Activated T-cell treated with anti-CD3 and anti-CD28 coated beads for 24 hours (primary cell): ENCODE measurements around the gene RPS6KB1.
"Not testable (repeated sequence)": the region's sequence is repeated elsewhere in the genome, so short reads cannot be mapped to it uniquely, and the experiment has no call there.

Experiments
- DNase-seq: peaks from one replicate; pipeline ENCODE4 v3.0.0-alpha.2; 2020; ENCODE audit warnings: low read depth

The RPS6KB1 gene

DNA sequence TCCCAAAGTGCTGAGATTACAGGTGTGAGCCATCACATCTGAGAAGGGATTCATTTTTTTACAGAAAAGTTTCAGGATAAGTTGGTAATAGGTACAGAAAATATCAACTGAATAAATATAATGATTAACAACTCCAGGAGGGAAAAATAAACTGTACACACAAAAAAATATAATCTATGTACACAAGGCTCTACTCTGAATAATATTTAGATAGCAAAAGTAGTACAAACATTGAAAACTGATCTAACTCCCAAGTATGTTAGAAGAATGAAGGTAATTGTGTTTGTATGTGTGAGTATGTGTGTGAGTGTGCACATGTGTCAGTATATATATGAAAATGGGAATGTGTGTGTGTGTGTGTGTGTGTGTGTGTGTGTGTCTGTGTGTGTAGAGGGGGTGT, 20.6 kb upstream of the RPS6KB1 start:
- DNase-seq = no peak

DNA sequence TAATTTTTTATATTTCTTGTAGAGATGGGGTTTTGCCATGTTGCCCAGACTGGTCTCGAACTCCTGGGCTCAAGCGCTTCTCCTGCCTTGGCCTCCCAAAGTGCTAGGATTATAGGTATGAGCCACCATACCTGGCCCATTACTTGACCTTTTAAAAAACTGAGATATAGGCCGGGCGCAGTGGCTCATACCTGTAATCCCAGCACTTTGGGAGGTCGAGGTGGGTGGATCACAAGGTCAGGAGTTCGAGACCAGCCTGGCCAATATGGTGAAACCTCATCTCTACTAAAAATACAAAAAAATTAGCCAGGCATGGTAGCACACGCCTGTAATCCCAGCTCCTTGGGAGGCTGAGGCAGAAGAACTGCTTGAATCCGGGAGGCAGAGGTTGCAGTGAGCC, 19.5 kb upstream of the RPS6KB1 start:
- DNase-seq = not testable (repeated sequence)

DNA sequence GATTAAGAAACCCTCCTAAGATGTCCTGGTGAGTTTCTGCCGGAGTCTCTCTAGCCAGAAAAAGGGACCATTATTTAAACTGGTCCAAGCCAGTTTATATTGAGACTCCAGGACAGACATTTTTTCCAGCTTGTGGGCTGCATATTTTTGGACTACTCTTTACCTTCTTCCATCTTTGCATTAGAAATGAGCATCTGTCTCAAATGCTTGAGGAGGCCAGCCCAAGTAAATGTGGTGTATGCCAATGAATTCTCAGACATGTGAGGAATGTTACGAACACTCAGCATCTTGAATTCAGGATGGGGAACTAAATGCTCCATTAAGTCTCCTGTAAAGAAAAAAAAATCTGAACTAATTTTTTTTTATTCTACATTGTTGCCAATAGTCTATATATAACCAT, 18.5 kb upstream of the RPS6KB1 start:
- no peak for DNase-seq

DNA sequence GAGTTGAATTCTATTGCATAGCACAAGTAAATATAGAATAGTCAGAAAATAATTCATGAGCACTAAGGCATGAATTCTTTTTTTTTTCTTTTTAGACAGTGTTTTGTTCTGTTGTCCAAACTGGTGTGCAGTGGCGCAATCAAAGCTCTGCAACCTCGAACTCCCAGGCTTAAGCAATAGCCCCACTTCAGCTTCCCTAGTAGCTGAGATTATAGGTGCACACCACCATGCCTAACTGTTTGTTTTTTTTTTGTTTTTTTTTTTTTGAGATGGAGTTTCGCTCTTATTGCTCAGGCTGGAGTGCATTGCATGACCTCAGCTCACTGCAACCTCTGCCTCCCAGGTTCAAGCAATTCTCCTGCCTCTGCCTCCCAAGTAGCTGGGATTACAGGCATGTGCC, 16.8 kb upstream of the RPS6KB1 start:
- no peak for DNase-seq

DNA sequence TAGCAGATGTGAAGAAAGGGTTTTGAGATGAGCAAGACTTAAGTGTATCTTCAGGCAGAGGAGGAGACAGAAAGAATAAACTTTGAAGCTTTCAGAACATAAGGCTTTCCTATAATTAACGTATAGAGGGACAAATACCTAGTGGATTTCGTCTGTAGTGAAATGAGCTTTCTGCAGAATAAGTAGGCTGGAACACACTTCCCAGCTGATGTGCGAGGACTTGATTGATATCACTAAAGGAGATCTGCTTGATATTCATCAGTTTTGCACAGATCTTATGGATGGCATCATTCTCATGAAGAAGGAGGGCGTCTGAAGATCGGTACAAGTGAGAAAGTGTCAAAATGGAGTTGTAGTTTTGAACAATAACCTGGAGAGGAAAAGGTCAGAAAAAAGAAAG, 15.0 kb upstream of the RPS6KB1 start:
- DNase-seq = no peak

DNA sequence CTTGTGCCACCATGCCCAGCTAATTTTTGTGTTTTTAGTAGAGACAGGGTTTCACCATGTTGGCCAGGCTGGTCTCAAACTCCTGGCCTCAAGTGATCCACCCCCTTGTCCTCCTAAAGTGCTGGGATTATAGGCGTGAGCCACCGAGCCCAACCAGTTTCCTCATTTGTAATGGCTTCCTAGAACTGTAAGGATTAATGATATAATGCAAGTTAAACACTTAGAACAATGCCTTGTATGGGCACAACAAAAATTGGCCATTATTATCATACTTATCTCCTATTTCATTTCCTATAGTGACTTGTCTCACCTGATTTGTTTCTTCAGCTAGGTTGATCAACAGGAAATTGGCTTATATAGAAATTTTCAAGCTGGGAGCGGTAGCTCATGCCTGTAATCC, 14.3 kb upstream of the RPS6KB1 start:
- DNase-seq = no peak

DNA sequence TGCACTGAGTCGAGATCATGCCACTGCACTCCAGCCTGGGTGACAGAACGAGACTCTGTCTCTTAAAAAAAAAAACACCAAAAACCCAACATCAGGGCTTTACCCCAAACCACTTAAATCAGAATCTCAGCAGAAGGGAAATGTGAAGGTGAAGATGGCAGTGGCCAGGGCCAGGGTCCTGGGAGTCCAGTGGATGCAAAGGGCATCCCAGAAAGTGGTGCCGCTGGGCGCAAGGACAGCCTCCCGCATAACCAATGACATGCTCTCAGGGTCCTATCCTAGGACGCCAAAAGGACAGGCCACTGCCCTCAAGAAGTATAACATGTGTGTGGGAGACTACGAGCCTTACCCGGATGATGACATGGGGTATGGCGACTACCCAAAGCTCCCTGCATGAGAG, 8.1 kb upstream of the RPS6KB1 start:
- DNase-seq = no peak

DNA sequence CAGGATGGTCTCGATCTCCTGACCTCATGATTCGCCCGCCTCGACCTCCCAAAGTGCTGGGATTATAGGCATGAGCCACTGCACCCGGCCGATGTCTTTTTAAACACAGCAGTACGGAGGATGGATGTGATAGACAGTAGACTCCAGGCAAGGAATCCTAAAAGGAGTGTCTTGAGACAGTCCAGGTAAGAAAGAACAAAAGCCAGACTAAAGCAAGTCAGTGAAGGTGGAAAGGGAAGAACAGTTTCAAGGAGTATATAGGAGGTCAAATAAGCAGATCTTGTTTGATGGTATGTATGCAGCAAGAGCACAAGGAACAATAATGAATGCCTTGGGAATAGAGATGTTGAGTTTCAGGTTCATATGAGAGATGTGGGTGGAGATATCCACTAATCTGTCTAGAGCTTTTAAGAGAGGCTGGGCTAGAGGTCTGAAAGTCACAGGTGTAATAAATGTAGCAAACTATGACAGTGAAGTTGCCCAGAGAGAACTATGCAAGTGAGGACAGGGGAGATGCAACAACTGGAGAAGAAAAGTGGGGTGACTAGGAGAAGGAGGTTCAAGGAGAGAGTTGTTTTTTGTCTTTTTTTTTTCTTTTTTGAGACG, 4.7 kb upstream of the RPS6KB1 start:
- no peak for DNase-seq

DNA sequence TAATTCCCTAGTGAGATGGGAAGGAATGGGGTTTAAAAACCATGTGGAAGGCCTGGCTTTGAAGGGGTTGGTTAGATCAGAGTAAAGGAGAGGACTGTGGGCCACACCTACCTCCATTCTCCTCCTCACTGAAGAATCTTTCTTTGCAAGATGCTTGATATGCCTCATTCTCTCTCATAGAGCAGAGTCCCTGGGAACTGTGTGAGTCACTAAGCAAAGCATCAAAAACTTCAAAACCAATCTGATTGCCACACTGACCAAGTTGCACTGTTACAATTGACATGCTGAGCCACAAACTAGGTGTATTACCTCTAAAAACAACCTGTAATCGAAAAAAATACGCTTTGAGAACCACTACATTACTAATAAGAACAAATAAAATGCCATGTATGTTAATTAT, 2.2 kb upstream of the RPS6KB1 start:
- no peak for DNase-seq

DNA sequence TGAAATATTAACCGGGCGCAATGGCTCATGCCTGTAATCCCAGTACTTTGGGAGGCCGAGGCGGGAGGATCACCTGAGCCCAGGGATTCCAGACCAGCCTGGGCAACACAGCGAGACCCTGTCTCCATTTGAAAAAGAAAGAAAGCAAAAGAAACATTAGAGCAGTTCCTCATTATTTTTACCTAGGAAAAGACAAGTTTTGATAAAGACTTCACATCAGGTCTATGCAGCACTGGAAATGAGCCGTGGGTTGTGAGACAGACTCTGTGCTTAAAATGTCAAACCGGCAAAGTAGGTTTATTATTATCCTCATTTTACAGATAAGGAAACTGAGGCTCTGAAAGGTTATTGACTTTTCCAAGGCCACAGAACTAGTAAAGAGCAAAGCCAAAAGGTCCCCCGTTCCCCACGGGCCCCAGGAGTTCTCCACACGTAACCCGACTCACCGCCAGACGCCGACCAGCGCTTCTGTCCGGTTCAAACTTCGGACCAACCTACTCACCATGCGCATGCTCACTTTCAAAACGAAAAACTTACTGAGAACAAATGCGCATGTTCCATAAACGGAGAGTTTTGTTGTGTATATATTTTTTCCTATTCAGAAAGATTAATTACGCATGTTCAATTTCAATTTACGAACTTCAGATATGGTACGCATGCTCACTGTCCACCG, 534 bp upstream of the RPS6KB1 start:
- DNase-seq = no peak

DNA sequence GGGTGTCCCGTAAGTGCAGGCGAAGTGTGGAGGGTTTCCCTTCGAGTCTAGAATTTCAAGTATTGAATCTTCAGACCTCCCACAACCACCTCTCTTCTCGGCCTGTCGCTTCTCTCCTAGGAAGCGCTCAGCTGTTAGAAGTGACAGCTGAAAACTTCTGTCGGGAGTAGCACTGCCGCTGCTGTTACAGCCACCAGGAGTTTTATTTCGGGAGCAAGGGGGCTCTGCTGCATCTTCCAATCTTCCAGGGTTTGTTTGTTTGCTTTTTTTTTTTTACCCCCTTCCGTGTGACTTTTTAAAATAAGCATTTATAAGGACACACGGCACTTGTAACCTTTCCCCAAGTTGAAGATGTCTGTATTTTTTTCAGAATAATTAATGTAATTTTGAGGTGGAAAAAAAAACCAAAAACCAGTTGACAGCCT, 767 bp downstream of the RPS6KB1 start:
- DNase-seq = peak; percentile 11

DNA sequence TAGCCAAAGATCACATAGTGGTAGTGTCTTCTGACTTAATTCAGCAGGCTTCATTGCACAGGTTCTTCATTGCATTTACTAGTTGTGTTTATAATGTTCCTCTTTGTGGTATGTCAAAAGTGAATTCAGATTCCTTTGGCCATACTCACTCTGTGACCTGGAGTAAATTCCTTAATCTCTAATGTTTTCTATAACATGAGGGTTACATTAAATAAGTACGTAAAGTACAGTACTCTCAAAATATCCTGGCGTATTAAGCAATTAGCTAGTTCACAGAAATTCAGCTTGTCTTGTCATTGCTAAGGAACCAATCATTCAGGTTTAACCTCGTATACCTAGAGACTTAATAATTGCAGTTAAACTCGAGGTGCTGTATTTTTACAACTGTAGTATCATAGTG, 4.2 kb downstream of the RPS6KB1 start:
- no peak for DNase-seq

DNA sequence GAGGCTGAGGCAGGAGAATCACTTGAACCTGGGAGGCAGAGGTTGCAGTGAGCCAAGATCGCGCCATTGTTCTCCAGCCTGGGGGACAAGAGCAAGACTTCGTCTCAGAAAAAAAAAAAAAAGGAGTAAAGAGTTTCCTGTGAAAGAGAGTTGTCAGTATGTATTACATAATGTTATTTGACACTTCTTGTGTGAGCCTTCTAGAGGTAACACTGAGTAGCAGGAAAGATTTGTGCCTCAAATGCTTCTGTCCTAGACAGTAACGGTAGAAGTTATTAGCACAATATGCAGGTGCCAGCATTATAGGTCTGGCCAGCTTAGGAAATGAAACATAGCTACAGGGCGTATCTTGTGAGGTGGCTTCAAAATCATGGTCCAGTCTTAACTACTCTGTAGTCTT, 6.2 kb downstream of the RPS6KB1 start:
- no peak for DNase-seq

DNA sequence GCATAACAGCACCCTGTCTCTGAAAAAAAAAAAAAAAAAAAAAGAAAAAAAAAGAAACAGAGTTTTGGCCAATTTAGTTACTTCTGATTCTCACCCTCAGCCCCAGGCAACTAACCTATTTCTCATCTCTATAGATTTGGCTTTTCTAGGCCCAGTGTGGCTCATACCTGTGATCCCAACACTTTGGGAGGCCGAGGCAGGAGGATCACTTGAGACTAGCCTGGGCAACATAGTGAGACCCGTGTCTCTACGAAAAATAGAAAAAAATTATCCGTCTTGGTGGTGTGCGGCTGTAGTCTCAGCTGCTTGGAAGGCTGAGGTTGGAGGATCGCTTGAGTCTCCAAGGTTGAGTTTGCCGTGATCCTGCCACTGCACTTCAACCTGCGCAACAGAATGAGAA, 8.7 kb downstream of the RPS6KB1 start:
- no peak for DNase-seq

DNA sequence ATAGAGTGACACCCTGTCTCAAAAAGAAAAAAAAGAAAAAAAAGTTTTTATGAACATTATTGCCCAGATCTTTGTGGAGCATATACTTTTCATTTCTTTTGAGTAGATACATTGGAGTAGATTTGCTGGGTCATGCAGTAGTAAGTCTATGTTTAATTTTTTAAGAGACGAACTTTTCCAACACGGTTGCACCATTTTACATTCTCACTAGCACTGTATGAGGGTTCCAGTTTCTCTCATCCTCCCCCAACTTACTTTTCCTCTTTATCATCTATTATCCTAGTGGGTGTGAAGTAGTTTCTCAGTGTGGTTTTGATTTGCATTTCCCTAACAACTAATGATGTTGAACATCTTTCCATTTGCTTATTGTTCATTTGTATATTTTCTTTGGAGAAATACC, 10.5 kb downstream of the RPS6KB1 start:
- no peak for DNase-seq

DNA sequence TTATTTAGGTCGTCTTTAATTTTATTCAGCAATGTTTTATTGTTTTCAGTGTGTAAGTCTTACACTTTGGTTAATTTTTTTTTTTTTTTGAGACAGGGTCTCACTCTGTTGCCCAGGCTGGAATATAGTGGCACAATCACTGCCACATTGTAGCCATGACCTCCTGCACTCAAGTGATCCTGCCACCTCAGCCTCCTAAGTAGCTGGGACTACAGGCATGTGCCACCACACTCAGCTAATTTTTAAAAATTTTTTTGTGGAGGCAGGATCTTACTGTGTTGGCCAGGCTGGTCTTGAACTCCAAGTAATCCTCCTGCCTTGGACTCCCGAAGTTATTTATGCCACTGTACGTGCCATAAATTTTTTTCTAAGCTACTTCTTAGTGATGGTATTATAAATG, 14.5 kb downstream of the RPS6KB1 start:
- DNase-seq = no peak

DNA sequence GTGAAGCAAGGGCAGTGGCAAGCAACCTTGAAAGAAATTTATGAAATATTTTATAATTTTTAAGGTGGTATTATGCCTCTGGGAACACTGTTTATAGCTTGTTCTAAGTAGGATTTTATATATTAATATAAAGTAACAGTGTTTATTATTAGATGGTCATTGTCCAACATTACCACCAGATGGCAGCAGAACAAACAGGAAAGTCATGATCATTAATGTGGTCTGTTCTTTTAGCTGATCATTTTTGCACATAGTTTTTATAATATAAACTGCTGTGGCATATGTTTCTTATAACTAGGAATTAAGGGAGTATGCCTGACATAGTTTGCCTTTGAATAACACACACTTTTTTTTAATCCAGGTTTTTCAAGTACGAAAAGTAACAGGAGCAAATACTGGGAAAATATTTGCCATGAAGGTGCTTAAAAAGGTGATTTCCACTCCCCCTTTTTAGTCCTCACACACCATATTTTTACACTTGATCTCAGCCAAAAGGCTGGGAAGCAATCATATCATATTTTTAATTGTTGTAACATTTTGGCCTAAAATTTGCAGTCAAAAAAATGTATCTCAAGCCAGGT, 21.4 kb downstream of the RPS6KB1 start:
- DNase-seq = no peak

DNA sequence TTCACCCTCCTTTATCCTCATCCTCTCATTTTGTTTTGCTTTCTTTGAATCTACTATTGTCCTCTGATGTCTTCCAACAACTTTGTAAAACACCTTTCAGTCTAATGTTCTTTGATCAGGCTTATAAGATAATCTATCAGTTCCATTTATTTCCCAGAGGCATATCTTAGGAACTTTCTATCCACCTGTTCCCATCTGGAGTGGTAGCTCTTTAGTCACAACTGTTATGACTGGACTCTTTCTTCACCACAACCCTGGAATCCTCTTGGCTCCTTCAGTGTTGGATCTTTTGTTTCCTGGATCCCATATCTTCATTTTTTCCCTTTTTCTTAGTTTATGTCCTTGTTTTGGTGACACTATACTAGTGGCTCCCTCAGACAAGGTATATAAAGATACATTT, 23.5 kb downstream of the RPS6KB1 start:
- DNase-seq = no peak

DNA sequence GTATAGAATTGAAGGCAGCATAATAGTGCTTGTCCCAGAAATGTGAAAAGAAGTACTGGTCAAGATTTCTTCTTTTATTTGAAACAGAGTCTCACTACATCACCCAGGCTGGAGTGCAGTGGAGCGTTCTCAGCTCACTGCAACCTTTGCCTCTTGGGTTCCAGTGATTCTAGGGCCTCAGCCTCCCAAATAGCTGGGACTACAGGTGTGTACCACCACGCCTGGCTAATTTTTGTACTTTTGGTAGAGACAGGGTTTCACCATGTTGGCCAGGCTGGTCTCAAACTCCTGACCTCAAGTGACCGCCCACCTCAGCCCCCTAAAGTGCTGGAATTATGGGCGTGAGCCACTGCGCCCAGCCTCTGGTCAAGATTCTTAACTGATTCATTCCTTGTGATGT, 27.7 kb downstream of the RPS6KB1 start:
- not testable (repeated sequence) for DNase-seq

DNA sequence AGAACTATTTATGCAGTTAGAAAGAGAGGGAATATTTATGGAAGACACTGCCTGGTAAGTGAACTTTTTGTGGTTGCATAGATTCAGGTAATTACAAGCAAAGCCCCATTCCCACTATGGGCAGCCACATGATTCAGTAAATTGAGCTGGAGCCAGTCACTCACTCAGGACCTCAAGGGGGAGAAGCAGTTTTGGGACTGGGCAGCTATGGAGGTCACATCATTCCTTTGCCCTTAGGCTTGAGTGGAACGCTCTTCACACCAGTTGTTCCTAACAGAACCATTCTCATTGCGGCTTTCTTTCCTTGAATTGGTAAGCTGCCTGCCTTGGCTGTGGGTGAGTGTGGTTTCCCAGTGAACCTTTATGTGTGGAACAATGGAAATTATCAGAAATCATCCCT, 37.2 kb downstream of the RPS6KB1 start:
- not testable (repeated sequence) for DNase-seq

DNA sequence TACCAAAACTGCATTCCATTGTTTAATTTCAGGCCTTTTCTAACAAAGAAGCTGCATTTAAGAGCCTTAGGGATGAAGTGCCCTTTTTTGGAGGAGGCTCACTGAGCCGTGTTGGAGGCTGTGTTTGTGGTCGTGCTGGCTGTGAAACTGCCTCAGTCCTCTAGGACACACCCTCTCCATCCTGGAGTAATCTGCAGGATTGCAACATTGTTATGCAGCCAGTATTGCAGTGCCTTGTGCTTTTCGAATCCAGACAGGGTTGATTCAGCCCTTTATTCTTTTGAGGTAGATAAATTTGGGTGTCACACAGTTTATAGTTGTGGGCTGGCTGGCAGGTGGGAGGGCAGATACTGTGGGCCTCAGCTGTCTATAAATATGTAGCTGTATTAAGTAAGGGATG, 37.8 kb downstream of the RPS6KB1 start:
- DNase-seq = not testable (repeated sequence)

DNA sequence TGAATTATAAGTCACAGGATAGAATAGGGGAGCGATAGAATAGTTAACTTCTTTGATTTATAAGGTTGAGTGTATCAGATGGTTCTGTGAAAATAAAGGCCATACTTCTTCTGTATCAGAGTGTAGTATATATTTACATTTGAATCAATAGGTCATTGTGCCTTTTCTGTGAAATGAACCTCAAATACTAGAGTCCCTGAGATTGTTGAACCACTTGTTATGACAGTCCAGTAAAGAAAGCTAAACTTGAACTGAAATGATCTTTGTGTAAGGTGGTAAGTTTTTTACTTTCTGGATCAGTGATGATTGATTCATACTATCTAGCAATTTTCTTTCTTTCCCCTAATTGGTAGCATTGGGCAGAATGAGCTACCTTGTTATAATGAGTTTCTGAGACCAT, 40.4 kb downstream of the RPS6KB1 start:
- not testable (repeated sequence) for DNase-seq

DNA sequence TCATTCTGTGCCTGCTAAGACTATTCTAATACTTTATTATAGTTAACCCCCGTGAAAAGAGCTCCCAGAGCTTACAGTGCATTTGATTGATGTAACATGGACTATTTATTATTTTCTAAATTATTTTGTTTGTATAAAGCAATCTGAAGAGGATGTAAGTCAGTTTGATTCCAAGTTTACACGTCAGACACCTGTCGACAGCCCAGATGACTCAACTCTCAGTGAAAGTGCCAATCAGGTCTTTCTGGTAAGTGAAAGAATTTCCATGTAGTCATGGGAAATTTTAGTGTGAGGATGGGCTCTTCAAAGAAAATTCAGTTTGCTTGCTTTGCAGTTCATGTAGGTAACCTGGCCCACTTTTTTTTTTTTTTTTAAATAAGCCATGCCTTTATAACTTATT, 47.8 kb downstream of the RPS6KB1 start:
- DNase-seq = peak; percentile 24

DNA sequence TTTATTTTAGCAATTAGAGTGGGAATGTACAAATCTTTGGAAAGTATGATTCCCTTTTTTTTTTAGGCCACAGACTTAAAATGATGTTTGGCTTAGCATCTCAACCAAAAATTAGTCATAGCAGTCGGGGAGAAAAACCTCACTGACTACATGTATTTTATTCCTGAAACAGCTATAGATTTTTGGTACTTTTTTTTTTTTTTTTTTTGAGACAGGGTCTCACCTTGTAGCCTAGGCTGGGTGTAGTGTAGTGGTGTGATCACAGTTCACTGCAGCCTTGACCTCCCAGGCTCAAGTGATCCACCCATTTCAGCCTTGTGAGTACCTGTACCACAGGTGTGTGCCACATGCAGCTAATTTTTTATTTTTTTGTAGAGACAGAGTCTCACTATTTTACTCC, 48.2 kb downstream of the RPS6KB1 start:
- DNase-seq = no peak
